HUES48 (cell line): ENCODE measurements around the gene ANKFN1.
"Not testable (repeated sequence)": the region's sequence is repeated elsewhere in the genome, so short reads cannot be mapped to it uniquely, and the experiment has no call there.

Experiments used
- H3K27ac ChIP-seq: one replicate; pipeline ENCODE4 v1.7.0; 2013; ENCODE audit warnings: low read depth, low read length, inconsistent platforms
- H3K27me3 ChIP-seq: 2 replicates; pipeline ENCODE4 v1.6.1; 2013; ENCODE audit warnings: mild to moderate bottlenecking, low read length; ENCODE audit not compliant: control insufficient read depth, insufficient read depth
- H3K36me3 ChIP-seq: 2 replicates; pipeline ENCODE4 v1.6.1; 2013; ENCODE audit warnings: low read length; ENCODE audit not compliant: control insufficient read depth, insufficient read depth
- H3K4me1 ChIP-seq: 2 replicates; pipeline ENCODE4 v1.6.1; 2013; ENCODE audit warnings: mild to moderate bottlenecking, low read length; ENCODE audit not compliant: control insufficient read depth, insufficient read depth
- H3K4me3 ChIP-seq: 2 replicates; pipeline ENCODE4 v1.5.1; 2013; ENCODE audit warnings: mild to moderate bottlenecking, low read depth, low read length
- H3K9ac ChIP-seq: 2 replicates; pipeline ENCODE4 v1.6.1; 2013; ENCODE audit warnings: mild to moderate bottlenecking, low read depth, low read length, moderate library complexity
- H3K9me3 ChIP-seq: 2 replicates; pipeline ENCODE4 v1.6.1; 2013; ENCODE audit warnings: low read length; ENCODE audit not compliant: control insufficient read depth, insufficient read depth

ANKFN1 gene

GRCh38 chr17:56231693-56232092 is 78.4 kb downstream of the ANKFN1 start:
- no peak overlapping the region for H3K27ac ChIP-seq
- no peak overlapping the region for H3K4me3 ChIP-seq
- H3K9ac ChIP-seq, result no peak overlapping the region
- peaks cover 7% of the 10 kb centered on the region for H3K4me1 ChIP-seq
- 0 out of 2 replicates have a peak, but pooled peaks cover 5% of the 10 kb centered on the region for H3K9me3 ChIP-seq
- H3K36me3 ChIP-seq, result no peaks in the 10 kb centered on the region
- H3K27me3 ChIP-seq, result no peaks in the 10 kb centered on the region

- no peak overlapping the region for H3K9ac ChIP-seq
- H3K9me3 ChIP-seq, result no peaks in the 10 kb centered on the region
- H3K27me3 ChIP-seq, result no peaks in the 10 kb centered on the region
- no peaks in the 10 kb centered on the region for H3K4me1 ChIP-seq
- no peak overlapping the region for H3K4me3 ChIP-seq
- H3K27ac ChIP-seq, result no peak overlapping the region
- H3K36me3 ChIP-seq, result no peaks in the 10 kb centered on the region
Measured at GRCh38 chr17:56244268-56244890, 91.1 kb downstream of the ANKFN1 start.

DNA sequence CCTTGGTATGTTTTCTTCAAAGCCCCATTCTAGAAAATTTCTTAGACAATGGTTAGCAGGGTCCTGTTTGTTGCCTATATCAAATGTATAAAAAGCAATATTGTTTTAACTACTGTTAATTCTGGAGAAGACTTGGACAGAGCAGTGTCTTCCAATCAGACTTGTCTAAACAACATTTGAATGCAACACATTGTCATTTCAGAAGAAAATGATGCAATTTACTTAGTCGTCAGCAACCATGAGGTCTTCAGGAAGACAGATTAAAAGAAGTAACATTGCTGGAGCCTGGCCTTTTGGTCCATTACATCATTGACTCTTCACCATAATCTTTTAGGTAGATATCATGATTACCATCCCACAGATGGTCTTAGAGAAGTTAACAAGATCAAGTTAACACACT is 94.5 kb downstream of the ANKFN1 start:
- Histone ChIP-seq H3K9me3 (no peaks in the 10 kb centered on the region), H3K9ac (no peak overlapping the region), H3K27ac (no peak overlapping the region), H3K36me3 (no peaks in the 10 kb centered on the region), H3K27me3 (no peaks in the 10 kb centered on the region), H3K4me3 (no peak overlapping the region), H3K4me1 (no peaks in the 10 kb centered on the region)

DNA sequence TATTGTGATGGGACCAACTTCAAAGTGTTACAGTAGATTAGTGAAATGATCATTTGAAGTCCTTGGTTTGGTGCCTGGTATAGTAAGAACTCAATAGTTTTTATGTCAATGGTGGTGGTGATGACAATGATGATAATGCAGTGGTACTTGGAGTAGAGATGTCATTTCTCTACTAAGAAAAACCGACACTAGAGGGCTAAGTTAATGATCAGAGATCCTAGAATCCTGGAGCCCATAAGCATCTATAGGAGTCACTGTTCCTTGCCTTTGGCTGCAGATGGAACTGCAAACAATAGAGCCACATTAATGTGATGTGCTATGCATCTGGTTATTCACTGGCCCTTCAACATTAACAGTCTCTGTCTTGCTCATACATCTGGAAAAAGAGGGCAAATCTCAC is 103.8 kb downstream of the ANKFN1 start:
- no peak overlapping the region for H3K27ac ChIP-seq
- H3K9me3 ChIP-seq, result no peaks in the 10 kb centered on the region
- H3K4me3 ChIP-seq, result no peak overlapping the region
- no peaks in the 10 kb centered on the region for H3K27me3 ChIP-seq
- peaks cover 7% of the 10 kb centered on the region for H3K4me1 ChIP-seq
- H3K9ac ChIP-seq, result no peak overlapping the region
- H3K36me3 ChIP-seq, result no peaks in the 10 kb centered on the region

- Histone ChIP-seq H3K4me1 (peaks cover 18% of the 10 kb centered on the region), H3K27me3 (no peaks in the 10 kb centered on the region), H3K27ac (no peak overlapping the region), H3K36me3 (no peaks in the 10 kb centered on the region), H3K9ac (no peak overlapping the region), H3K9me3 (no peaks in the 10 kb centered on the region), H3K4me3 (no peak overlapping the region)
Measured at GRCh38 chr17:56260376-56261002, 107.2 kb downstream of the ANKFN1 start.

DNA sequence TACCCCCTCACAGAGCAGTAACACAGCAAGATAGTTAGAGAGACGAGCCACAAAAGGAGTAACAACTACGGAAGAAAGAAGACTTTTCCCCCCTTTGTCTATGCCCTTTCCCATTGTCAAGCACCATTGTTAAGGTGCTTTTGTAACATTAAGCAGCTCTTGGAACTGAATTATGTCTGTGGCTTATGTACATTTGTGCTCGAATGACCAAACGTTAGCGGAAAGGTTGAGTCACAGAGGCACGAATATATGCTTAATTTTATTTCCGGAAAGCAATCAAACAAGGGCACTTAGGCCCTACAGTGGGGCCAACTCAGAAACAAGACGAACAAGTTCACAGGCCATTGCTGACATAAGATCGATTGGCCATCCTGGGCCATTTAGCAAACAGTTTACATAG is 109.5 kb downstream of the ANKFN1 start:
- no peaks in the 10 kb centered on the region for H3K9me3 ChIP-seq
- H3K4me1 ChIP-seq, result peaks cover 18% of the 10 kb centered on the region
- H3K27me3 ChIP-seq, result no peaks in the 10 kb centered on the region
- no peak overlapping the region for H3K9ac ChIP-seq
- no peaks in the 10 kb centered on the region for H3K36me3 ChIP-seq
- no peak overlapping the region; the same call in 1 of the 2 replicates for H3K4me3 ChIP-seq
- H3K27ac ChIP-seq, result no peak overlapping the region

GRCh38 chr17:56269556-56270389 is 116.5 kb downstream of the ANKFN1 start:
- no peak overlapping the region for H3K9ac ChIP-seq
- no peaks in the 10 kb centered on the region for H3K27me3 ChIP-seq
- H3K27ac ChIP-seq, result no peak overlapping the region
- H3K4me3 ChIP-seq, result no peak overlapping the region
- no peaks in the 10 kb centered on the region for H3K36me3 ChIP-seq
- H3K9me3 ChIP-seq, result no peaks in the 10 kb centered on the region
- H3K4me1 ChIP-seq, result no peaks in the 10 kb centered on the region

- Histone ChIP-seq H3K36me3 (no peaks in the 10 kb centered on the region), H3K27ac (no peak overlapping the region), H3K9me3 (no peaks in the 10 kb centered on the region), H3K4me1 (peaks cover 4% of the 10 kb centered on the region; the same call in 1 of the 2 replicates), H3K9ac (no peak overlapping the region), H3K27me3 (no peaks in the 10 kb centered on the region), H3K4me3 (no peak overlapping the region)
Measured at GRCh38 chr17:56274491-56274890, 121.2 kb downstream of the ANKFN1 start.

DNA sequence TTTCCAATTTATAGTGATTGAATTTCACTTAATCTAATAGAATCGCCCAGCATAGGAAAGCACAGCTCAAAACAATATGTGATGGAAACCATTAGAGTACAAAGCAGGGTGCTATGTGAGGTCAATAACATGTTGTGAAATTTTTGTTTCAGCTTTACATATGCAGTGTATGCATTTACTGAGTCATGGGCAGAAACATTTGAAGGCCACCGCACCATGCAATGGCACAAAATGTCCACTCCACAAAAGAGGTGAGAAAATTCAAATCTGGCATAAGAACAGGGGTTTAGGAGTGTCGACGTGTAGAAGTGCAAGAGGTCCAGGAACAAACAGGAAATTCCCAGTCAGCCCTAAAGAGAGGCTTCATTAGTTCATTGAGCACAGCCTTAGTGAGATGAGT is 131.2 kb downstream of the ANKFN1 start:
- no peak overlapping the region for H3K27ac ChIP-seq

DNA sequence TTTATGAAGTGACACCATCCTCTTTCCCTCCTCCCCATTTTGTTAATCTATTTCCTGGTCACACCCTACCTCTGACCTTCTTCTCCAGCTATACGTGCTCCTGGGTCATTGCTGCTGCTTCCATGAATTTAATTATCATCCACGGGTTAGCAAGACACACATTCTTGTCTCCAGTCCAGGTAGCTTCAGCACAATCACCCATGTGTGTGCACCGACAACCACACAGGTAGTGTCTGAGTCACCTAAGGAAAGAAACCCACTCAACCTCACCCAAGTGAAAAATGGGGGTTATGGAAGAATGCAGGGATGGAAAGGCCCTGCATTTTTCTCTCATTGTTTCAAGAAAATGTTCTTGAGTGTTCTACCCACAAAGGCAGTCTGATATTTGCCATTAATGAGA is 135.5 kb downstream of the ANKFN1 start:
- not testable (repeated sequence) for H3K36me3 ChIP-seq, H3K27me3 ChIP-seq, H3K9ac ChIP-seq, H3K27ac ChIP-seq, H3K4me1 ChIP-seq, H3K4me3 ChIP-seq, H3K9me3 ChIP-seq

More for the DNA sequence above, 131.2 kb downstream of the ANKFN1 start:
- H3K4me3 ChIP-seq, result no peak overlapping the region
- H3K9ac ChIP-seq, result no peak overlapping the region
- H3K27me3 ChIP-seq, result no peaks in the 10 kb centered on the region
- H3K36me3 ChIP-seq, result no peaks in the 10 kb centered on the region
- H3K4me1 ChIP-seq, result peaks cover 3% of the 10 kb centered on the region; the same call in 1 of the 2 replicates
- H3K9me3 ChIP-seq, result no peaks in the 10 kb centered on the region

- H3K4me1 ChIP-seq, result no peaks in the 10 kb centered on the region
- H3K36me3 ChIP-seq, result no peaks in the 10 kb centered on the region
- no peak overlapping the region for H3K4me3 ChIP-seq
- no peaks in the 10 kb centered on the region for H3K27me3 ChIP-seq
- no peak overlapping the region for H3K9ac ChIP-seq
- H3K9me3 ChIP-seq, result no peaks in the 10 kb centered on the region
- no peak overlapping the region for H3K27ac ChIP-seq
Measured at GRCh38 chr17:56289321-56289720, 136.0 kb downstream of the ANKFN1 start.
